Activated CD8-positive, alpha-beta T cell treated with anti-CD3 and anti-CD28 coated beads, Interleukin-2, amount 10 ng/mL, durations not matched to agents 7 days and 5 days (primary cell): ENCODE data around the gene ACVR1. TPM values are rescaled to one million over a fixed set of nuclear protein-coding genes. Genes with fewer than 3 reads are reported as not detected.
A peak's percentile ranks its signal among the peaks of the same experiment; 100 is the strongest.
"Not testable (repeated sequence)": the region's sequence is repeated elsewhere in the genome, so short reads cannot be mapped to it uniquely, and the experiment has no call there.

ENCODE experiments used
- ATAC-seq: fragments of 150-1000 bp; cut with Tn5 transposase; one replicate; pipeline ENCODE4 v1.10.0; 2021; ENCODE audit warnings: moderate library complexity
- CTCF ChIA-PET: fragments of 350-600 bp; sonication (Branson Sonifier 250); formaldehyde crosslinking; loops from one replicate; lab custom pipeline; 2021; ENCODE audit warnings: antibody characterized with exemption; lab: Charles Lee
- POLR2A ChIA-PET: fragments of 350-600 bp; sonication (Branson Sonifier 250); formaldehyde crosslinking; loops from one replicate; lab custom pipeline; 2021; ENCODE audit warnings: antibody characterized with exemption; lab: Charles Lee
- DNase-seq: peaks from one replicate; pipeline ENCODE4 v3.0.0-alpha.2; 2020
- H3K27ac Mint-ChIP-seq: one replicate; pipeline ENCODE4 v1.8.0; 2021; ENCODE audit warnings: mild to moderate bottlenecking, mixed read lengths
- H3K27me3 Mint-ChIP-seq: one replicate; pipeline ENCODE4 v1.8.0; 2021; ENCODE audit warnings: low read depth, mixed read lengths
- H3K36me3 Mint-ChIP-seq: one replicate; pipeline ENCODE4 v1.8.0; 2021; ENCODE audit warnings: low read depth, mixed read lengths
- H3K4me1 Mint-ChIP-seq: one replicate; pipeline ENCODE4 v1.8.0; 2021; ENCODE audit warnings: low read depth, mixed read lengths
- H3K4me3 Mint-ChIP-seq: one replicate; pipeline ENCODE4 v1.8.0; 2021; ENCODE audit warnings: mild to moderate bottlenecking, mixed read lengths
- H3K9me3 Mint-ChIP-seq: one replicate; pipeline ENCODE4 v1.8.0; 2022; ENCODE audit warnings: mixed read lengths; ENCODE audit not compliant: insufficient read depth
- total RNA-seq, 2 experiments: library from RNA; stranded (reverse); gene quantifications; one replicate each; pipeline ENCODE4 v1.2.3, GENCODE V29; 2021

Gene ACVR1
- total RNA-seq, 2 experiments from 2014 or later, result 10.7 to 13.6 TPM

- Mint-ChIP-seq H3K27ac (no peak overlapping the region), H3K4me3 (no peak overlapping the region), H3K9me3 (no peaks in the 10 kb centered on the region), H3K27me3 (no peaks in the 10 kb centered on the region), H3K4me1 (no peaks in the 10 kb centered on the region), H3K36me3 (peaks cover 24% of the 10 kb centered on the region)
- ATAC-seq (no peak), DNase-seq (no peak)
- POLR2A ChIA-PET, result no interaction called here
- CTCF ChIA-PET, result no interaction called here
Observed at GRCh38 chr2:157769856-157770255, 106.3 kb downstream of the ACVR1 start.

- no peak for DNase-seq
- no peaks in the 10 kb centered on the region for H3K27me3 Mint-ChIP-seq
Observed at GRCh38 chr2:157764386-157764785, 111.7 kb downstream of the ACVR1 start.

GRCh38 chr2:157761520-157761919 is 114.6 kb downstream of the ACVR1 start:
- DNase-seq (no peak), ATAC-seq (no peak)
- POLR2A ChIA-PET, result interaction anchor here (0.6 kb wide), 1 partner anchor 1997 kb away, joined by 3 read pairs; no protein-coding TSS in a partner anchor
- no peak overlapping the region for H3K4me3 Mint-ChIP-seq
- no peak overlapping the region for H3K27ac Mint-ChIP-seq
- peaks cover 10% of the 10 kb centered on the region for H3K9me3 Mint-ChIP-seq
- peaks cover 42% of the 10 kb centered on the region for H3K36me3 Mint-ChIP-seq
- no peaks in the 10 kb centered on the region for H3K27me3 Mint-ChIP-seq
- peaks cover 6% of the 10 kb centered on the region for H3K4me1 Mint-ChIP-seq
- CTCF ChIA-PET, result interaction anchor here (0.6 to 1.2 kb wide), 4 partner anchors 11 to 484 kb away, joined by 3 to 4 read pairs (median 3); no protein-coding TSS in a partner anchor

More at GRCh38 chr2:157764386-157764785, 111.7 kb downstream of the ACVR1 start:
- Mint-ChIP-seq H3K9me3 (no peaks in the 10 kb centered on the region), H3K4me3 (no peak overlapping the region), H3K27ac (no peak overlapping the region), H3K4me1 (peaks cover 6% of the 10 kb centered on the region), H3K36me3 (peaks cover 23% of the 10 kb centered on the region)
- POLR2A ChIA-PET, result no interaction called here
- ATAC-seq, result no peak
- CTCF ChIA-PET, result no interaction called here

- ChIA-PET CTCF (interaction anchor here (0.6 to 1.2 kb wide), 3 partner anchors 10 to 484 kb away, joined by 3 to 4 read pairs (median 3); no protein-coding TSS in a partner anchor), POLR2A (interaction anchor here (0.6 kb wide), 1 partner anchor 280 kb away, joined by 3 read pairs; no protein-coding TSS in a partner anchor)
- ATAC-seq (no peak), DNase-seq (no peak)
- Mint-ChIP-seq H3K27ac (no peak overlapping the region), H3K27me3 (no peaks in the 10 kb centered on the region), H3K4me1 (peaks cover 6% of the 10 kb centered on the region), H3K4me3 (no peak overlapping the region), H3K36me3 (peaks cover 47% of the 10 kb centered on the region), H3K9me3 (peaks cover 10% of the 10 kb centered on the region)
Observed at GRCh38 chr2:157760949-157761348, 115.2 kb downstream of the ACVR1 start.

GRCh38 chr2:157759855-157760254 is 116.3 kb downstream of the ACVR1 start:
- Mint-ChIP-seq H3K36me3 (peaks cover 48% of the 10 kb centered on the region), H3K4me3 (no peak overlapping the region), H3K9me3 (peaks cover 15% of the 10 kb centered on the region), H3K4me1 (peaks cover 6% of the 10 kb centered on the region), H3K27me3 (no peaks in the 10 kb centered on the region), H3K27ac (no peak overlapping the region)
- POLR2A ChIA-PET, result no interaction called here
- DNase-seq (no peak), ATAC-seq (no peak)
- CTCF ChIA-PET, result interaction anchor here (1.4 kb wide), 1 partner anchor 457 kb away, joined by 3 read pairs; no protein-coding TSS in a partner anchor

- no peak for DNase-seq
- peaks cover 15% of the 10 kb centered on the region for H3K9me3 Mint-ChIP-seq
- H3K4me1 Mint-ChIP-seq, result peaks cover 6% of the 10 kb centered on the region
- ATAC-seq, result no peak
- no peak overlapping the region for H3K4me3 Mint-ChIP-seq
- ChIA-PET POLR2A (no interaction called here), CTCF (no interaction called here)
- H3K27ac Mint-ChIP-seq, result no peak overlapping the region
- peaks cover 58% of the 10 kb centered on the region for H3K36me3 Mint-ChIP-seq
- H3K27me3 Mint-ChIP-seq, result no peaks in the 10 kb centered on the region
Observed at GRCh38 chr2:157758586-157758985, 117.5 kb downstream of the ACVR1 start.

GRCh38 chr2:157757500-157757899 is 118.6 kb downstream of the ACVR1 start:
- CTCF ChIA-PET, result interaction anchor here (0.9 to 1.0 kb wide), 2 partner anchors 129 to 267 kb away, joined by 3 read pairs; no protein-coding TSS in a partner anchor
- peaks cover 15% of the 10 kb centered on the region for H3K9me3 Mint-ChIP-seq
- no peaks in the 10 kb centered on the region for H3K27me3 Mint-ChIP-seq
- no peak overlapping the region for H3K27ac Mint-ChIP-seq
- peaks cover 62% of the 10 kb centered on the region for H3K36me3 Mint-ChIP-seq
- POLR2A ChIA-PET, result no interaction called here
- no peak for DNase-seq
- no peak overlapping the region for H3K4me3 Mint-ChIP-seq
- no peak for ATAC-seq
- peaks cover 6% of the 10 kb centered on the region for H3K4me1 Mint-ChIP-seq

GRCh38 chr2:157756447-157756846 is 119.7 kb downstream of the ACVR1 start:
- peaks cover 69% of the 10 kb centered on the region for H3K36me3 Mint-ChIP-seq
- DNase-seq, H3K27me3 Mint-ChIP-seq, POLR2A ChIA-PET, H3K4me3 Mint-ChIP-seq, ATAC-seq, H3K27ac Mint-ChIP-seq: not testable (repeated sequence)
- peaks cover 12% of the 10 kb centered on the region for H3K4me1 Mint-ChIP-seq
- CTCF ChIA-PET, result interaction anchor here (1.0 kb wide), 1 partner anchor 268 kb away, joined by 3 read pairs; no protein-coding TSS in a partner anchor
- H3K9me3 Mint-ChIP-seq, result peaks cover 15% of the 10 kb centered on the region

- Mint-ChIP-seq H3K27ac (no peak overlapping the region), H3K4me3 (no peak overlapping the region), H3K9me3 (peaks cover 5% of the 10 kb centered on the region), H3K4me1 (peaks cover 32% of the 10 kb centered on the region), H3K27me3 (no peaks in the 10 kb centered on the region), H3K36me3 (peaks cover 56% of the 10 kb centered on the region)
- ChIA-PET POLR2A (no interaction called here), CTCF (interaction anchor here (0.7 to 2.2 kb wide), 9 partner anchors 10 to 454 kb away, joined by 3 to 13 read pairs (median 3); partner anchors contain the start of gene ACVR1C)
- ATAC-seq, result no peak
- DNase-seq, result peak; percentile 32
Observed at GRCh38 chr2:157751462-157752058, 124.6 kb downstream of the ACVR1 start.

GRCh38 chr2:157749684-157750083 is 126.4 kb downstream of the ACVR1 start:
- CTCF ChIA-PET, result no interaction called here

GRCh38 chr2:157748371-157749142 is 127.6 kb downstream of the ACVR1 start:
- Mint-ChIP-seq H3K4me1 (peaks cover 44% of the 10 kb centered on the region), H3K9me3 (no peaks in the 10 kb centered on the region), H3K27me3 (no peaks in the 10 kb centered on the region), H3K4me3 (no peak overlapping the region), H3K27ac (no peak overlapping the region), H3K36me3 (peaks cover 40% of the 10 kb centered on the region)
- no peak for DNase-seq
- ChIA-PET POLR2A (no interaction called here), CTCF (interaction anchor here (0.6 to 1.2 kb wide), 7 partner anchors 10 to 451 kb away, joined by 3 to 4 read pairs (median 3); no protein-coding TSS in a partner anchor)
- ATAC-seq, result no peak

More at GRCh38 chr2:157749684-157750083, 126.4 kb downstream of the ACVR1 start:
- H3K4me3 Mint-ChIP-seq, result no peak overlapping the region
- no peak overlapping the region for H3K27ac Mint-ChIP-seq
- POLR2A ChIA-PET, result no interaction called here
- H3K9me3 Mint-ChIP-seq, result no peaks in the 10 kb centered on the region
- H3K27me3 Mint-ChIP-seq, result no peaks in the 10 kb centered on the region
- H3K36me3 Mint-ChIP-seq, result peaks cover 41% of the 10 kb centered on the region
- ATAC-seq (no peak), DNase-seq (no peak)
- H3K4me1 Mint-ChIP-seq, result peaks cover 38% of the 10 kb centered on the region
